BE2C (cell line): Measurements from ENCODE around the gene VPS39.

ENCODE experiments used
- DNase-seq: peaks from one replicate; pipeline ENCODE4 v3.0.0-alpha.2; 2020
- H3K27me3 ChIP-seq: fragments of 250-450 bp; sonication (Bioruptor Pico); 2 replicates; pipeline ENCODE4 v1.5.1; 2020; ENCODE audit warnings: mild to moderate bottlenecking
- H3K36me3 ChIP-seq: fragments of 250-450 bp; sonication (Bioruptor Pico); 2 replicates; pipeline ENCODE4 v1.5.1; 2020; ENCODE audit warnings: mild to moderate bottlenecking
- H3K4me1 ChIP-seq: fragments of 250-450 bp; sonication (Bioruptor Pico); 2 replicates; pipeline ENCODE4 v1.5.1; 2020
- H3K4me3 ChIP-seq: 2 replicates; pipeline ENCODE4 v1.5.1; 2011; ENCODE audit warnings: low read depth, low read length
- H3K9me3 ChIP-seq: fragments of 250-450 bp; sonication (Bioruptor Pico); 2 replicates; pipeline ENCODE4 v1.5.1; 2020
- TF ChIP-seq, protein P1 (sequence below): IDR thresholded peaks from 2 replicates; pipeline ENCODE4 v1.5.1; 2012; ENCODE audit warnings: mild to moderate bottlenecking, low read depth, low read length

VPS39 gene

DNA sequence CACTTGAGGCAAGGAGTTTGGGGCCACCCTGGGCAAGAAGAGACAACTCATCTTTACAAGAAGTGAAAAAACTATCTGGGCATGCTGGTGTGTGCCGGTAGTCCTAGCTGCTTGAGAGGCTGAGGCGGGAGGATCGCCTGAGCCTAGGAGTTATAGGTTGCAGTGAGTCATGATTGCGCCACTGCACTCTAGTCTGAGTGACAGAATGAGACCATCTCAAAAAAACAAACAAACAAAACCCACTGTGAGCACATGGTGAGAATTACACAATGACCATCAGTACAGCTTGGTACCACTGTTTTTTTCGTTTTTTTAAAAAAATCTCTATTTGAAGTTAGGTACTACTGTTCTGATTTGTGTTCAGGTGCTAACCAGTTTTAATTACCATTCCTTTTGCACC is 13.6 kb downstream of the VPS39 start:
- Histone ChIP-seq H3K9me3 (no peaks in the 10 kb centered on the region), H3K4me3 (no peak overlapping the region), H3K36me3 (peaks cover 17% of the 10 kb centered on the region), H3K27me3 (no peaks in the 10 kb centered on the region), H3K4me1 (no peaks in the 10 kb centered on the region)
- DNase-seq, result no peak
- TF ChIP-seq, protein P1, sequence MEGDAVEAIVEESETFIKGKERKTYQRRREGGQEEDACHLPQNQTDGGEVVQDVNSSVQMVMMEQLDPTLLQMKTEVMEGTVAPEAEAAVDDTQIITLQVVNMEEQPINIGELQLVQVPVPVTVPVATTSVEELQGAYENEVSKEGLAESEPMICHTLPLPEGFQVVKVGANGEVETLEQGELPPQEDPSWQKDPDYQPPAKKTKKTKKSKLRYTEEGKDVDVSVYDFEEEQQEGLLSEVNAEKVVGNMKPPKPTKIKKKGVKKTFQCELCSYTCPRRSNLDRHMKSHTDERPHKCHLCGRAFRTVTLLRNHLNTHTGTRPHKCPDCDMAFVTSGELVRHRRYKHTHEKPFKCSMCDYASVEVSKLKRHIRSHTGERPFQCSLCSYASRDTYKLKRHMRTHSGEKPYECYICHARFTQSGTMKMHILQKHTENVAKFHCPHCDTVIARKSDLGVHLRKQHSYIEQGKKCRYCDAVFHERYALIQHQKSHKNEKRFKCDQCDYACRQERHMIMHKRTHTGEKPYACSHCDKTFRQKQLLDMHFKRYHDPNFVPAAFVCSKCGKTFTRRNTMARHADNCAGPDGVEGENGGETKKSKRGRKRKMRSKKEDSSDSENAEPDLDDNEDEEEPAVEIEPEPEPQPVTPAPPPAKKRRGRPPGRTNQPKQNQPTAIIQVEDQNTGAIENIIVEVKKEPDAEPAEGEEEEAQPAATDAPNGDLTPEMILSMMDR, result no peak

DNA sequence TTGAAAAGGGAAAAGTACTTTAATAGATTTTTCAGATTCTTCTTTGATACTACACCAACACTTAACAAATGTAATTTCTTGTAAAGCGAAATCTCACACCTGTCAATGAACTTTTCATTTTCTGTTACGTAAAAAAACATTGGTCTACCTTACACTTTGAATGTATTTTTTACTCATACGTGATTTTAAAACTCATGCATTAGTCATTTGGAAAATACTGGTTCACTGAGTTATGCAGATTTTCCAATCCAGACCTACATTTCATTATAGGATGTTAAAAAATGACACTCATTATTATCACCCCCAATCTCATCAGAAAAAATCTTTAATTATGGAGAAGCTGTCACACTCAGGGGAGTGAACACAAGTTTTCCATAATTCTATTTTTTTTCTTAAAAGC is 14.7 kb downstream of the VPS39 start:
- no peaks in the 10 kb centered on the region for H3K9me3 ChIP-seq
- TF ChIP-seq, protein P1, result no peak
- H3K36me3 ChIP-seq, result peaks cover 23% of the 10 kb centered on the region
- H3K4me3 ChIP-seq, result no peak overlapping the region
- no peaks in the 10 kb centered on the region for H3K27me3 ChIP-seq
- no peak for DNase-seq
- no peaks in the 10 kb centered on the region for H3K4me1 ChIP-seq

DNA sequence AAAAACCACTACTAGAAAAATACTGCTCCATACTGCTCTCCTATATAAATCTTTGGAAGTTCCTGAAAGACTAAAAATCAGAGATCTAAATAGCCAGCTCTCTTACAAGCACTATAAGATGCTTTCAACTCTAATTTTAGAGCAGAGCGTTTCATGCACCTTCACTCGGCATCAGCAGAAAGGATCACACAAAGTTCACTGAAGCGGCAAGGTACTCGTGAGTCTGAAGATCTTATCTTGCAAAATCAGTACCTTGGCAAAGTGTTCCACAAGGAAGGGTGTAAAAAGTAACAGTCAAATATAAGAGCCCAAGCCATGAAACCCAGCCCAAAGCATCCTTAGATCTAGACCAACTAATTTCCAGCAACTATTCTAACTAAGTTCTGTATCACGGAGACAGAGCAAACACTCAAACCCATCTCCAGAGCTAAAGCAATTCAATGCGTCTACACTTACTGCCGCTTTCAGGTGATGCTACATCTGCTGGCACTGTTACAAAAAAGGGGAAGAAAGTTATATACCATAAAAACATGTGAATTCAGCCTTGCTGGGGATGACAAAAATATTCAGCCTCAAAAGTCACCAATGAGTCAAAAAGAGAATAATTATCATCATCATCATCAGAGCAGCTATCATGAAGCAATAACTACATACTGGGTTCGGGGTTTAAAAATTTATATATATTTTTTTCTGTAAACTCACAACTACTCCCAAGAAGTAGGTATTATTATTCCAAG is 16.3 kb downstream of the VPS39 start:
- TF ChIP-seq, protein P1, result no peak
- Histone ChIP-seq H3K9me3 (no peaks in the 10 kb centered on the region), H3K27me3 (no peaks in the 10 kb centered on the region), H3K4me3 (no peak overlapping the region), H3K4me1 (no peaks in the 10 kb centered on the region), H3K36me3 (peaks cover 20% of the 10 kb centered on the region)
- DNase-seq, result no peak

GRCh38 chr15:42190370-42190769 is 17.7 kb downstream of the VPS39 start:
- Histone ChIP-seq H3K9me3 (no peaks in the 10 kb centered on the region), H3K4me1 (no peaks in the 10 kb centered on the region), H3K27me3 (no peaks in the 10 kb centered on the region), H3K36me3 (peaks cover 25% of the 10 kb centered on the region), H3K4me3 (no peak overlapping the region)
- TF ChIP-seq, protein P1, result no peak
- DNase-seq, result no peak

DNA sequence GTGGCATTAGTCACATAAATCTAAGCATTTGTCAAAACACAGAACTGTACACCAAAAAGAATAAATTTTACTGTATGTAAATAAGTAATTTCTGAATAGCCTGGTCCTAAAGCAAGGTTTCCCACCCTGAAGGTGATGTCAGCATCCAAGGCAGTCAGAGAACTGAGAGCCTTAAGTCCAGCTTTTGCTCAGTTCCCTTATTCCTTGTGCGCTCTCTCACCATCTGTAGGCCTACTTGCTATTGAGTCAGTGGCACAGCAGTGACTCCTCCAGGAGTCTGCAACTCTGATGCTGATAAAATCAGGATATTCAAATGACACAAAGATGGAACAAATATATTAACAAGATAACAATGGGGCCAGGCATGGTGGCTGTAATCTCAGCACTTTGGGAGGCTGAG is 22.3 kb downstream of the VPS39 start:
- H3K4me3 ChIP-seq, result no peak overlapping the region
- TF ChIP-seq, protein P1, result no peak
- DNase-seq, result no peak
- no peaks in the 10 kb centered on the region for H3K9me3 ChIP-seq
- peaks cover 36% of the 10 kb centered on the region for H3K36me3 ChIP-seq
- no peaks in the 10 kb centered on the region for H3K27me3 ChIP-seq
- H3K4me1 ChIP-seq, result no peaks in the 10 kb centered on the region; the same call in 1 of the 2 replicates

- H3K4me1 ChIP-seq, result no peaks in the 10 kb centered on the region; the same call in 1 of the 2 replicates
- TF ChIP-seq, protein P1, result no peak
- no peaks in the 10 kb centered on the region for H3K27me3 ChIP-seq
- H3K4me3 ChIP-seq, result no peak overlapping the region
- DNase-seq, result no peak
- peaks cover 34% of the 10 kb centered on the region for H3K36me3 ChIP-seq
- H3K9me3 ChIP-seq, result no peaks in the 10 kb centered on the region
These were observed 23.4 kb downstream of the VPS39 start for GRCh38 chr15:42184736-42185135.
